HepG2 (cell line): ENCODE results near the gene THOC7. TPM values are rescaled to one million over a fixed set of nuclear protein-coding genes. Genes with fewer than 3 reads are reported as not detected.

ENCODE experiments used
- ATAC-seq: fragments of 200-7000 bp; cut with Tn5 transposase; 3 replicates; pipeline ENCODE4 v1.9.1; 2020; ENCODE audit warnings: mild to moderate bottlenecking, moderate library complexity
- BruUV-seq: library from RNA; stranded (reverse); fragments of 400-500 nt; replicated peaks from 2 replicates; lab custom pipeline; 2021; lab: Mats Ljungman, UMichigan
- CTCF ChIA-PET: fragments of 300-600 bp; formaldehyde crosslinking; extraction: SDS; loops from one replicate; lab custom pipeline; 2021; ENCODE audit warnings: low total read pairs, inconsistent platforms, low intra/inter-chr PET ratio; lab: Yijun Ruan, JAX
- POLR2A ChIA-PET: fragments of 350-600 bp; sonication (Branson Sonifier 250); formaldehyde crosslinking; loops from one replicate; lab custom pipeline; 2020; ENCODE audit warnings: antibody characterized with exemption, inconsistent platforms; lab: Yijun Ruan, JAX
- DNase-seq: peaks from one replicate; pipeline ENCODE4 v3.0.0-alpha.2; 2015; ENCODE audit warnings: low spot score
- FAIRE-seq: peaks from 3 replicates; lab custom pipeline; 2011; peaks lifted over from hg19 to GRCh38; lab: Jason Lieb, UNC
- H2AFZ ChIP-seq: one replicate; pipeline ENCODE4 v1.6.1; 2011; ENCODE audit warnings: low read length, inconsistent platforms
- H3K27ac ChIP-seq: fragments of 300-600 bp; 3 replicates; pipeline ENCODE4 v1.8.0; 2011; ENCODE audit warnings: mixed run types, mild to moderate bottlenecking, mixed read lengths, low read length, inconsistent platforms; ENCODE audit not compliant: insufficient read depth; ENCODE audit errors: extremely low read length
- H3K27me3 ChIP-seq, 2 experiments: fragments of 200-600 bp in 1 of 2; 2 replicates in 1 of 2; 3 replicates in 1 of 2; pipeline versions ENCODE4 v1.6.0 to v1.8.0; 2011; ENCODE audit warnings: low read length in 2 of 2, mild to moderate bottlenecking in 2 of 2, moderate library complexity in 2 of 2, inconsistent platforms in 1 of 2; ENCODE audit not compliant: insufficient read depth in 2 of 2, control insufficient read depth in 1 of 2
- H3K36me3 ChIP-seq, 2 experiments: fragments of 200-600 bp in 1 of 2; replicated peaks in 1 of 2; 2 replicates in 1 of 2; 3 replicates in 1 of 2; pipeline versions ENCODE4 v1.5.1 to v1.8.0; 2011; ENCODE audit warnings: low read length in 2 of 2, inconsistent platforms in 1 of 2; ENCODE audit not compliant: insufficient read depth in 2 of 2, control insufficient read depth in 1 of 2
- H3K4me1 ChIP-seq: 2 replicates; pipeline ENCODE4 v1.5.1; 2012; ENCODE audit warnings: low read length, inconsistent platforms; ENCODE audit not compliant: insufficient read depth
- H3K4me2 ChIP-seq: 2 replicates; pipeline ENCODE4 v1.6.0; 2011; ENCODE audit warnings: low read depth, low read length, inconsistent platforms
- H3K4me3 ChIP-seq, 3 experiments: fragments of 200-600 bp in 1 of 3; sonication (generic), shearing (Covaris generic) in 1 of 3; replicated peaks in 1 of 3; 2 replicates each; pipeline ENCODE4 v1.5.1; 2011 to 2016; ENCODE audit warnings: low read length in 3 of 3, inconsistent platforms in 2 of 3, low read depth in 2 of 3, mild to moderate bottlenecking in 2 of 3, control low read depth in 1 of 3, mixed read lengths in 1 of 3; ENCODE audit not compliant: insufficient read depth in 1 of 3
- H3K79me2 ChIP-seq: one replicate; pipeline ENCODE4 v1.6.1; 2011; ENCODE audit warnings: low read length, inconsistent platforms; ENCODE audit not compliant: insufficient read depth
- H3K9ac ChIP-seq: 2 replicates; pipeline ENCODE4 v1.6.0; 2011; ENCODE audit warnings: mild to moderate bottlenecking, low read depth, low read length, inconsistent platforms; ENCODE audit not compliant: insufficient read depth
- H3K9me3 ChIP-seq: 2 replicates; pipeline ENCODE4 v1.5.1; 2012; ENCODE audit warnings: mild to moderate bottlenecking, low read length
- H4K20me1 ChIP-seq: 2 replicates; pipeline ENCODE4 v1.6.0; 2011; ENCODE audit warnings: inconsistent platforms, mild to moderate bottlenecking, low read length, moderate library complexity; ENCODE audit not compliant: insufficient read depth
- AGO1 ChIP-seq: fragments of 200-400 bp; formaldehyde crosslinking; IDR thresholded peaks from 2 replicates; pipeline ENCODE4 v1.6.1; 2017; ENCODE audit warnings: mild to moderate bottlenecking, low read depth, low read length, moderate library complexity; ENCODE audit not compliant: poor library complexity, severe bottlenecking
- ARID2 ChIP-seq: sonication (generic); formaldehyde crosslinking; IDR thresholded peaks from 2 replicates; pipeline ENCODE4 v1.8.1; 2022; ENCODE audit warnings: mild to moderate bottlenecking, missing genetic modification reagents, borderline replicate concordance
- HMGA1 ChIP-seq: sonication (generic); formaldehyde crosslinking; conservative IDR thresholded peaks from 2 replicates; pipeline ENCODE4 v1.4.0; 2020; ENCODE audit warnings: missing genetic modification reagents
- HNRNPUL1 ChIP-seq: fragments of 200-400 bp; formaldehyde crosslinking; IDR thresholded peaks from 2 replicates; pipeline ENCODE4 v1.6.1; 2017; ENCODE audit warnings: low read depth, mild to moderate bottlenecking, low read length, moderate library complexity
- MAFG ChIP-seq: sonication (generic); formaldehyde crosslinking; IDR thresholded peaks from 2 replicates; pipeline ENCODE4 v1.5.1; 2020; ENCODE audit warnings: mild to moderate bottlenecking, missing genetic modification reagents
- NFYC ChIP-seq: IDR thresholded peaks from 2 replicates; pipeline ENCODE4 v1.6.1; 2016; ENCODE audit warnings: missing genetic modification reagents, missing compliant biosample characterization
- RAD21 ChIP-seq: fragments of 450-650 bp; formaldehyde crosslinking; IDR thresholded peaks from 2 replicates; pipeline ENCODE4 v1.5.0; 2020; ENCODE audit warnings: mild to moderate bottlenecking
- RARG ChIP-seq: sonication (generic); formaldehyde crosslinking; IDR thresholded peaks from 2 replicates; pipeline ENCODE4 v1.4.0; 2020; ENCODE audit warnings: low read depth, mild to moderate bottlenecking, missing genetic modification reagents
- RXRA ChIP-seq: sonication (generic); formaldehyde crosslinking; IDR thresholded peaks from 2 replicates; pipeline ENCODE4 v1.5.1; 2020; ENCODE audit warnings: missing genetic modification reagents
- SNAI1 ChIP-seq: sonication (generic); formaldehyde crosslinking; IDR thresholded peaks from 2 replicates; pipeline ENCODE4 v1.5.0; 2020; ENCODE audit warnings: mild to moderate bottlenecking, missing genetic modification reagents, borderline replicate concordance
- ZBTB1 ChIP-seq: sonication (generic); formaldehyde crosslinking; IDR thresholded peaks from 2 replicates; pipeline ENCODE4 v1.4.0; 2020; ENCODE audit warnings: missing genetic modification reagents, borderline replicate concordance
- ZNF572 ChIP-seq: sonication (generic); formaldehyde crosslinking; IDR thresholded peaks from 2 replicates; pipeline ENCODE4 v1.5.1; 2020; ENCODE audit warnings: mild to moderate bottlenecking, missing genetic modification reagents
- ZNF737 ChIP-seq: sonication (generic); formaldehyde crosslinking; IDR thresholded peaks from 2 replicates; pipeline ENCODE4 v1.5.0; 2020; ENCODE audit warnings: missing genetic modification reagents, mild to moderate bottlenecking, borderline replicate concordance
- WGBS: methylation state at CpG from one replicate; pipeline ENCODE4 v1.1.6; 2017; ENCODE audit warnings: low lambda C conversion rate; 5-methylcytosine and 5-hydroxymethylcytosine counted together
- in situ Hi-C: cut with HindIII; loops from 2 replicates; pipeline ENCODE4 v1.10.0; 2017; ENCODE audit warnings: low pct_unique_long_range_greater_than_20kb; ENCODE audit not compliant: extremely low pct_ligation_motif_present
- intact Hi-C: fragments of 100-400 bp; cut with micrococcal nuclease; formaldehyde crosslinking; loops from one replicate; pipeline ENCODE4 v1.10.0; 2022; ENCODE audit not compliant: unreplicated experiment
- polyA plus RNA-seq, 8 experiments: library from polyadenylated mRNA; depleted of rRNA in 3 of 8; stranded (reverse) in 7 of 8; unstranded in 1 of 8; fragments of >200 nt; fragmentation: Illumina TruSeq in 4 of 8; extraction: Trizol in 4 of 8; gene quantifications; 2 replicates each; pipeline versions ENCODE4 v1.2.1 to v1.2.3, GENCODE V29; 2011 to 2016; ENCODE audit warnings: low read depth in 4 of 8, missing spikeins in 1 of 8, mixed read lengths in 1 of 8; ENCODE audit not compliant: insufficient read depth in 1 of 8
- total RNA-seq, 5 experiments: library from RNA; depleted of rRNA; stranded (reverse); fragments of >200 nt; fragmentation: Illumina TruSeq; extraction: Trizol; gene quantifications; 2 replicates each; pipeline ENCODE4 v1.2.3, GENCODE V29; 2016; ENCODE audit warnings: low read depth in 1 of 5
- TF ChIP-seq, protein P1 (sequence below): IDR thresholded peaks from 2 replicates; pipeline ENCODE4 v1.6.1; 2012; ENCODE audit warnings: low read depth, low read length, improper control_type of control experiment
- TF ChIP-seq, protein P2 (sequence below): sonication (generic); formaldehyde crosslinking; IDR thresholded peaks from 2 replicates; pipeline ENCODE4 v1.5.0; 2020; ENCODE audit warnings: mild to moderate bottlenecking, low read depth, missing genetic modification reagents, borderline replicate concordance
- TF ChIP-seq, protein P3 (sequence below): sonication (generic); formaldehyde crosslinking; IDR thresholded peaks from 2 replicates; pipeline ENCODE4 v1.8.1; 2023; ENCODE audit warnings: mild to moderate bottlenecking, missing genetic modification reagents, borderline replicate concordance
- TF ChIP-seq, protein P4 (sequence below): sonication (generic); formaldehyde crosslinking; IDR thresholded peaks from 2 replicates; pipeline ENCODE4 v1.8.1; 2022; ENCODE audit warnings: mild to moderate bottlenecking, missing genetic modification reagents

Gene THOC7
- total and polyA plus RNA-seq, 2 of the 13 experiments (the other 11 are each of a cell fraction or from before 2014, with no cell fraction given), result 32.8 to 63.5 TPM

DNA sequence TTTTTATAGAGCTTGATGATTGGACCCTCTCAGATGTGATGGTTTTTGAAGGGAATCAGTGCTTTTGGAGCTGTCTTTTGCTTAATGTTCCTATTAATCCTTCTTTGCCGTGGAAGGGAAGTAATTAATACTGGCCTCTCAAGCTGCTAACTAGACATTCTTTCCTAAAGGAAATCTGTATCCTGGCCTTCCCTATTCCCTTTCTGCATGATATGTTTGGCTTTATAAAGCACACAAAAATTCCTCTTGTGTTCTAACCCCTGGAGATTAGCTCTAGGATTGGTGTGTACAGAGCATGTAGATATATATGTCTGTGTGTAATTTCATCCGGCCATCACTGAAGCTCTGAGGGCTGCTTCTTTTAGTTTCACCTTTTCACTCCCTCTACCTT, 7.0 kb upstream of the THOC7 start:
- Histone ChIP-seq H3K36me3 (no peaks in the 10 kb centered on the region; a peak in 1 of 5 replicates), H3K79me2 (peaks cover 32% of the 10 kb centered on the region), H3K9me3 (no peaks in the 10 kb centered on the region), H3K9ac (no peak overlapping the region), H2AFZ (no peak overlapping the region), H3K4me1 (peaks cover 23% of the 10 kb centered on the region), H3K4me3 (no peak overlapping the region), H3K27ac (no peak overlapping the region), H4K20me1 (no peaks in the 10 kb centered on the region), H3K27me3 (no peaks in the 10 kb centered on the region), H3K4me2 (no peak overlapping the region)
- TF ChIP-seq RXRA (CRISPR knock-in tag) (no peak), MAFG (no peak), ZBTB1 (CRISPR knock-in tag) (no peak), HNRNPUL1 (no peak), ZNF572 (CRISPR knock-in tag) (no peak), AGO1 (no peak), SNAI1 (no peak), RARG (CRISPR knock-in tag) (no peak), ARID2 (no peak), HMGA1 (CRISPR knock-in tag) (no peak), ZNF737 (CRISPR knock-in tag) (no peak), RAD21 (CRISPR knock-in tag) (no peak), NFYC (CRISPR knock-in tag) (no peak)
- TF ChIP-seq, protein P1, sequence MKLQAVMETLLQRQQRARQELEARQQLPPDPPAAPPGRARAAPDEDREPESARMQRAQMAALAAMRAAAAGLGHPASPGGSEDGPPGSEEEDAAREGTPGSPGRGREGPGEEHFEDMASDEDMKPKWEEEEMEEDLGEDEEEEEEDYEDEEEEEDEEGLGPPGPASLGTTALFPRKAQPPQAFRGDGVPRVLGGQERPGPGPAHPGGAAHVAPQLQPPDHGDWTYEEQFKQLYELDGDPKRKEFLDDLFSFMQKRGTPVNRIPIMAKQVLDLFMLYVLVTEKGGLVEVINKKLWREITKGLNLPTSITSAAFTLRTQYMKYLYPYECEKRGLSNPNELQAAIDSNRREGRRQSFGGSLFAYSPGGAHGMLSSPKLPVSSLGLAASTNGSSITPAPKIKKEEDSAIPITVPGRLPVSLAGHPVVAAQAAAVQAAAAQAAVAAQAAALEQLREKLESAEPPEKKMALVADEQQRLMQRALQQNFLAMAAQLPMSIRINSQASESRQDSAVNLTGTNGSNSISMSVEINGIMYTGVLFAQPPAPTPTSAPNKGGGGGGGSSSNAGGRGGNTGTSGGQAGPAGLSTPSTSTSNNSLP, result no peak
- TF ChIP-seq, protein P2, sequence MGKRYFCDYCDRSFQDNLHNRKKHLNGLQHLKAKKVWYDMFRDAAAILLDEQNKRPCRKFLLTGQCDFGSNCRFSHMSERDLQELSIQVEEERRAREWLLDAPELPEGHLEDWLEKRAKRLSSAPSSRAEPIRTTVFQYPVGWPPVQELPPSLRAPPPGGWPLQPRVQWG (CRISPR knock-in tag), result no peak
- TF ChIP-seq, protein P3, sequence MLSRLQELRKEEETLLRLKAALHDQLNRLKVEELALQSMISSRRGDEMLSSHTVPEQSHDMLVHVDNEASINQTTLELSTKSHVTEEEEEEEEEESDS (CRISPR knock-in tag), result no peak
- TF ChIP-seq, protein P4, sequence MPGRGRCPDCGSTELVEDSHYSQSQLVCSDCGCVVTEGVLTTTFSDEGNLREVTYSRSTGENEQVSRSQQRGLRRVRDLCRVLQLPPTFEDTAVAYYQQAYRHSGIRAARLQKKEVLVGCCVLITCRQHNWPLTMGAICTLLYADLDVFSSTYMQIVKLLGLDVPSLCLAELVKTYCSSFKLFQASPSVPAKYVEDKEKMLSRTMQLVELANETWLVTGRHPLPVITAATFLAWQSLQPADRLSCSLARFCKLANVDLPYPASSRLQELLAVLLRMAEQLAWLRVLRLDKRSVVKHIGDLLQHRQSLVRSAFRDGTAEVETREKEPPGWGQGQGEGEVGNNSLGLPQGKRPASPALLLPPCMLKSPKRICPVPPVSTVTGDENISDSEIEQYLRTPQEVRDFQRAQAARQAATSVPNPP (CRISPR knock-in tag), result no peak
- ChIA-PET CTCF (no interaction called here), POLR2A (no interaction called here)
- BruUV-seq, result no TSS peak
- 95% methylated on average over 2 of the region's 2 CpGs for WGBS
- no peak for FAIRE-seq
- intact Hi-C loops (no loop called here), in situ Hi-C loops (no loop called here)
- ATAC-seq, result no peak
- no peak for DNase-seq
